ENCODE results near the gene ADH4. TPM values are rescaled to one million over a fixed set of nuclear protein-coding genes. Genes with fewer than 3 reads are reported as not detected.

Gene ADH4
- total RNA-seq, 4 donors from 2014 or later: 1.9 to 6.2 TPM; not detected in 2

DNA sequence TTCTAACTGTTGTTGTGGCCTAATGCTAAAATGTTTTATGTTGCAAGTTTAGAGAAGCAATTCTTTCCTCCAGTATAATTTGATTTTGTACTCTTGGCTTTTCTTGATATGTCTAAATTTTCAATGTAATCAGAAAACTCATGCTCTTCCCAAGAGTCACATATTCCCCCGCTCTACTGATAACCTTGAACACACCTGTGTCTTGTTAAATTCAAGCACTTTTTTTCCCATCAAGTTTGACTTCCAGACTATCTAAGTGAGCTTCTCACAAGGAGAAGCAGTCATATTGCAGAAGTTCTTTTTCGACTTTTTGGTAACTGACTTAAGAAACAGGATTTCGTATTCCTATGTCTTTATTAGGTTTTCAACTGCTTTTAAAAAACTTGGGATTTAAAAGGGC is 7.4 kb upstream of the ADH4 start:
- H3K36me3 ChIP-seq: no peaks in the 10 kb centered on the region
- no peak for DNase-seq
- no peak overlapping the region for H3K27ac ChIP-seq
- 75 to 91% methylated on average over 3 of the region's 3 CpGs for WGBS, 2 donors
- TF ChIP-seq POLR2A (IDR thresholded peaks at IDR 0.05) (no peak), CTCF (IDR thresholded peaks at IDR 0.05) (no peak)
- no peak overlapping the region for H3K4me3 ChIP-seq
- no peaks in the 10 kb centered on the region for H3K27me3 ChIP-seq
- no peaks in the 10 kb centered on the region for H3K9me3 ChIP-seq
- intact Hi-C loops (cut with DNase I): no loop called here
- no peaks in the 10 kb centered on the region for H3K4me1 ChIP-seq

DNA sequence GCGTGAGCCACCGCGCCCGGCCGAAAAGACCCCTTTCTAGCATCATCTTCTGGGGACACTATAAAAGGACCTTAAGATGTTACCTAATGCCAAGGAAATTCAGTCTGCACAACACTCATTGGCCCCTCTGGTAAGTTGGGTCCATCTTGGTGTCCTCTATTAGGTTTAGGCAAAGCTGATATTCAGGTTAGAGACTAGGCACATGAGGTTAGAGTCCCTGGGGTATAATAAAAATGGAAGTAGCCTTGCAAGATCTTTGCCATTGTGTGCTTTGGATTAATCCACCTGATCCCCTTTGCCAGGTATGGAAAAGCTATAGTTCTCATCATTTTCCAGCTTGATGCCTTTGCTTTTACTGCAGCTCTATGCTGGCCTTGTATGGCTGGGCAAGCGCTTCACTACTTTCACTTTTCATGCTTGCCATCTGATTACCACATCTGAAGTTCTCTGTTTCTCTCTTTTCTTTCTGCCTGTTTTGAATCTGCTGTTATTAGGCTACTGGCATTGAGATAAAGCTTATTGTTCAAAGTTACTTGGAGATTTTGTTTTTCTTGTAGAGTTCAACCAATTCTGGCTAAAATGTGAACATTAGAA is 5.4 kb upstream of the ADH4 start:
- intact Hi-C loops (cut with DNase I): no loop called here
- Histone ChIP-seq H3K36me3 (no peaks in the 10 kb centered on the region), H3K27ac (no peak overlapping the region), H3K27me3 (no peaks in the 10 kb centered on the region), H3K4me1 (no peaks in the 10 kb centered on the region), H3K4me3 (no peak overlapping the region), H3K9me3 (no peaks in the 10 kb centered on the region)
- 87 to 88% methylated on average over 1 of the region's 6 CpGs for WGBS, 2 donors
- DNase-seq: no peak
- TF ChIP-seq CTCF (IDR thresholded peaks at IDR 0.05) (no peak), POLR2A (IDR thresholded peaks at IDR 0.05) (no peak)

DNA sequence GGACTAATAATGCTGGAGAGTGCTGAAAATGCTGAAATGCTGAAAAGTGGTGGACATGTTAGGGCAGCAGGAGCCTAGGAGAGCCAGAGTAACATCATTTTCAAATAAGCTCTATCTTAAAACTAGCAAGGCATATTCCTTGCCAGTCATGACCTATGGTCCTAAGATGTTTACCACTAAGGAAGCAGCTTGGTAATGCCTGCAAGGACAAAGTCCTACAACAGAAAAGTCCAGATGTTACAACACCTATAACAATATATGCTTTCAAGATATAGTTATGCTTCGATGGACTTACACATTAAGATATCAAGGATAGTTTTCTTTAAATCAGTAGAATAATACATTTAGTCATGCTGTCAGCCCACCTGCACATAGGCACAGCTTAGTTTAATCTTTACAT is 4.5 kb upstream of the ADH4 start:
- Histone ChIP-seq H3K4me1 (no peaks in the 10 kb centered on the region), H3K27me3 (no peaks in the 10 kb centered on the region), H3K27ac (no peak overlapping the region), H3K4me3 (no peak overlapping the region), H3K36me3 (no peaks in the 10 kb centered on the region), H3K9me3 (no peaks in the 10 kb centered on the region)
- no peak for DNase-seq
- intact Hi-C loops (cut with DNase I): no loop called here
- WGBS, 2 donors: 83 to 92% methylated on average over 1 of the region's 1 CpG
- TF ChIP-seq POLR2A (IDR thresholded peaks at IDR 0.05) (no peak), CTCF (IDR thresholded peaks at IDR 0.05) (no peak)

DNA sequence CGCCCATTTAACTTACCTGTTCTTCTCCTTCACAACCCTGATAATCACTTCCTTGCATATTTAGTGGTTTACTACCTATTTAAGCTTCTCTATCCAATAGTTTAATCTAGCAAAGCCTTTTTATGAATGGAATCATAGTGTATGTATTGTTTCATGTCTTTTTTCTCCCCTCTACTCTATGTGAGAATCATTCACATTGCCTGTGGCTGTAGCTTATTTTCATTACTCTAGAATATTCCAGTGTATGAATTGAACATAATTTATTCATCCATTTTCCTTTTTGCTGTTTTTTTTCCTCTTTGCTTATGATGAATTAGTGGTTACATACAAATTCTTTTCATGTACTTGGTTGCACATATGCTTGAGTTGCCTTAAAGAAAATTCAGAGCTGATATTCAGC is 490 bp upstream of the ADH4 start:
- no peak for DNase-seq
- Histone ChIP-seq H3K27ac (no peak overlapping the region), H3K9me3 (no peaks in the 10 kb centered on the region), H3K36me3 (no peaks in the 10 kb centered on the region), H3K4me3 (no peak overlapping the region), H3K4me1 (no peaks in the 10 kb centered on the region), H3K27me3 (no peaks in the 10 kb centered on the region)
- TF ChIP-seq POLR2A (IDR thresholded peaks at IDR 0.05): no peak
- no peak for TF ChIP-seq CTCF (IDR thresholded peaks at IDR 0.05)
- WGBS, 2 donors: 86 to 87% methylated on average over 1 of the region's 1 CpG
- intact Hi-C loops (cut with DNase I): no loop called here

DNA sequence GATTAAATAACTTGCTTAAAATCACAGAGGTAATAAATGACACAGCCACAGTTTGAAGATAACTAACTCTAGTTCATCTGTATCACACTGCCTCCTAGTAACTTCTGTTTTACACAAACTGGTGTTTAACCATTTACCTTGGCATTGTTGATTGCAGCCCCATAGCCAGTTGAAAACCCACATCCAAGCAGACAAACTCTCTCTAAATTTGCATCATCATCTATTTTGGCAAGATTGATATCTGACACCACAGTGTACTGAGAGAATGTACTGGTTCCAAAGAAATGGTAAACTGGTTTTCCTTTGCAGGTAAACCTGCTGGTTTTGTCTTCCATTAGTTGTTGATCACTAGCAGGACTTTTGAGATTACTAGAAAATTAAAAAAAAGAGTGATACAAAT is 7.8 kb downstream of the ADH4 start:
- H3K4me1 ChIP-seq: no peaks in the 10 kb centered on the region

More for the DNA sequence above, 7.8 kb downstream of the ADH4 start:
- intact Hi-C loops (cut with DNase I): no loop called here
- Histone ChIP-seq H3K9me3 (no peaks in the 10 kb centered on the region), H3K27ac (no peak overlapping the region), H3K4me3 (no peak overlapping the region), H3K27me3 (no peaks in the 10 kb centered on the region), H3K36me3 (no peaks in the 10 kb centered on the region)
- no peak for DNase-seq
- no peak for TF ChIP-seq CTCF (IDR thresholded peaks at IDR 0.05)
- no peak for TF ChIP-seq POLR2A (IDR thresholded peaks at IDR 0.05)

Data from esophagus squamous epithelium (tissue), 5 donors.